ENCODE data around the gene SRBD1. TPM values are rescaled to one million over a fixed set of nuclear protein-coding genes. Genes with fewer than 3 reads are reported as not detected.
"Not testable (repeated sequence)": the region's sequence is repeated elsewhere in the genome, so short reads cannot be mapped to it uniquely, and the experiment has no call there.

SRBD1 gene
- total RNA-seq, 1 experiment from 2014 or later, result 5.8 TPM

DNA sequence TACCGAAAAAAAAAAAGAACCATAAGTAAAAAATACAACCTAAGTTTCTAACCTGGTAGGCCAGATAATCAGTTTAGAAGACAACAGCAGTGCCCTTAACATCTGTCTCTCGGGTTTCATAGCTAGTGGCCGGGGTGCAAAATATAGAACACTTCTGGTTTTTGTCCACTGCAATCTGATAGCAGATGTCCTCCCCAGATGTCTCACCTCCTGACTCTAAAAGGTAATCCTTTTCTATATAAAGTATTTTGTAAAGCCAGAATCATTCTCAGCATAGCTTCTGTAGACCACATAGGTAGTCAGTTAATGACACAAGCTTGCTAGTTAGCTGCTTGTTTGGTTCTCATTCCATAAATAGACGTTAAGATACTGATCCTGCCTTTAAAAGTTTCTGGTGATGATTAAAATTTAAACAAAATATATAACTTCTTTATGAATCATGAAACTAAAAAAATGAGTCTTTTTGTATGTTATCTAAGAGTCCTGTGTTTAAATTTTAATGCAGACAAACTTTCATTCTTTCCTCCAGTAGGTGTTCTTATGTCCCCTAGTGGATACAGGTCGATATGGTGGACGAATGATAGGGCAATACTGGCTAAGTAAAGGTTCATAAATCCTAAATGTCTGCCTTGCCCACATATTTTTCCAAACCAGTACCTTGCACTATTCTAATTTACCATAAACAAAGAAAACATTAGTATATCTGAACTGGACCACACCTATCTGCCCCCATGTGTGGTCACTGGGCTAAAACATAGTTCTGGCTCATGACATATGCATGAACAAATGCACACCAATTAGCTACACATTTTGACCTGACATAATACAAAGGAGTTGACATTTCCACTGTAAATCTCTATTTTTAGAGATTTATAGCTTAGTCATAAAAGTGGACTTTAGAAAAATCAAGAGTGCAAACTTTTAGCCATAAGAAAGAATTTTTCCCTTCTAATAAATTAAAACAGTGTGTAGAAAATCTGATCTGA is 171.0 kb downstream of the SRBD1 start:
- H3K27me3 ChIP-seq, result no peaks in the 10 kb centered on the region
- H3K9me3 ChIP-seq, result no peaks in the 10 kb centered on the region
- H3K36me3 ChIP-seq, result peaks cover 2% of the 10 kb centered on the region; the same call in 1 of the 2 replicates
- no peak for DNase-seq
- no peak overlapping the region for H3K4me3 ChIP-seq

DNA sequence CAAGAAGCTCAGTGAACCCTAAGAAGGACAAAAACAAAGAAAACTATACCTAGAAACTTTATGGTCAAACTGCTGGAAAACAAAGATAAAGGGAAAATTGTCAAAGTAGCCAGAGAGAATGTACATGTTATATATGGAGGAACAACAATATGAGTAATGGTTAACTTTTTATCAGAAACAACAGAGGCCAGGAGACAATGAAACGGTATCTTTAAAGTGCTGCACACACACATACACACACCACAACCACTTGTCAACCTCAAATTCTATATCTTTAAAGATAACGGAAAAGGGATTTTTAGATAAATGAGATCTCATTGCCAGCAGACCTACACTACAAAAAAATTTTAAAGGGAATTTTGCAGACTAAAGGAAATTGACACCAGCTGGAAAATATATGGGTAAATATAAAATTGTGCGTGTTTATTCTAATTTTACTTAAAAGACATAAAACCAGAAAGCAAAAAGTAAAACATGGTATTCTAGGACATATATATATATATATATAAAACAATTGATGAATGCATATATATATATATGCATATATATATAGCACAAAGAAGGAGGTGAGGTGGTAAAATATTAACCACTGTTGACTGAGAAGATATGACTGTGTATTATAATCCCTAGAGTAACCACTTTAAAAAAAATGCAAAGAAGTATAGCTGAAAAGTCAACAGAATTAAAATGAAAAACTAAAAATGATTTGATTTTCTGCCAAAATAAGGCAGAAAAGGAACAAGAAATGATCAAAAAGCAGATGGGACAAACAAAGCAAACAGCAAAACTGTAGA is 172.0 kb downstream of the SRBD1 start:
- no peak for DNase-seq

DNA sequence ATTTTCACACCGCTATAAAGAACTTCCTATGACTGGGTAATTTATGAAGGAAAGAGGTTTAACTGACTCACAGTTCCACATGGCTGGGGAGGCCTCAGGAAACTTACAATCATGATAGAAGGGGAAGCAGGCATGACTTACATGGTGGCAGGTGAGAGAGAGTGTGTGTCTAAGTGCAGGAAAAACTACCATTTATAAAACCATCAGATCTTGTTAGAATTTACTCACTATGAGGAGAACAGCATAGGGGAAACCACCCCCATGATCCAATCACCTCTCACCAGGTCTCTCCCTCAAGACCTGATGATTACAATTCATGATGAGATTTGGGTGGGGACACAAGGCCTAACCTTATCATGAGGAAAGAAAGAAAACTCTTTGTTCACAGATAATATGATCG is 174.6 kb downstream of the SRBD1 start:
- Histone ChIP-seq H3K9me3 (no peaks in the 10 kb centered on the region), H3K36me3 (0 out of 2 replicates have a peak, but pooled peaks cover 2% of the 10 kb centered on the region), H3K4me3 (no peak overlapping the region), H3K27me3 (no peaks in the 10 kb centered on the region)
- no peak for DNase-seq

More for the DNA sequence above, 172.0 kb downstream of the SRBD1 start:
- Histone ChIP-seq H3K27me3 (no peaks in the 10 kb centered on the region), H3K36me3 (peaks cover 2% of the 10 kb centered on the region; the same call in 1 of the 2 replicates), H3K4me3 (no peak overlapping the region), H3K9me3 (no peaks in the 10 kb centered on the region)

DNA sequence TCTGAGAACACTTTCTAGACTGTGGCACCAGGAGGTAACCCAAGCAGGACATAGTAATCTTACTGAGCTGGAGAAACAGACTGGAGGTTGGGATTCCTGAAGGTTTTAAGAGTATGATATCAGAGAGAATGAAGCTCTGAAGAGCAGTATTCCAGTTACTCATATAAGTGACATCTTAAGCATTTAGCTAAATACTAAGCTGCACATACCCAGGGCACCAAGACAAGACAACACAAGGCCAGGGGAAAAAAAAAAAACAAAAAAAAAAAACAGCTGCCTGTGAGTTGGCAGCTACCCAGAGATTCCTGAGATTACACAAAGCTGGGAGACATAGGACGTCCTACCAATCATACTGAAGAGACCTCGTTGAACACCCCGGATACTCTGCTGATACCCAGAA is 175.8 kb downstream of the SRBD1 start:
- H3K9me3 ChIP-seq, result no peaks in the 10 kb centered on the region; the same call in 1 of the 2 replicates
- no peak overlapping the region for H3K4me3 ChIP-seq
- H3K27me3 ChIP-seq, result no peaks in the 10 kb centered on the region
- no peak for DNase-seq
- no peaks in the 10 kb centered on the region for H3K36me3 ChIP-seq

DNA sequence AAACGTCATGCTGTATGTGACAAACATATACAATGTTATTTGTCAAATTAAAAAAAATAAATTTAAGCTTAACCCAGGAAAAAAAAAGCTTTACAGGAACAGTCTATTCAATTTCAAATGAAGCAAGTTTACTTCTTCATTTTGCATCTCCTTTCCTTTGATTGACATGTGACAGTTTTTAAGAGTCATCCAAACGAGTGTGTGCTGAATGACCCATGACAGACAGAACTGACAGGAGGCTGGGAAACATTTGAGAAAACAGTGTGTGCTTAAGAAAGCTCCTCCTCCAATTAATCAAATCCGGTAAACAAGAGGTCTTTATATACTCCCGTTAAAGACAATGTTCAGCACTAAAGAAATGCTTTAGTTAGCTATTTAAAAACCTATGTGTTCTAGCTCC is 177.7 kb downstream of the SRBD1 start:
- Histone ChIP-seq H3K9me3 (no peaks in the 10 kb centered on the region; the same call in 1 of the 2 replicates), H3K4me3 (no peak overlapping the region), H3K27me3 (no peaks in the 10 kb centered on the region), H3K36me3 (no peaks in the 10 kb centered on the region)
- DNase-seq, result no peak

DNA sequence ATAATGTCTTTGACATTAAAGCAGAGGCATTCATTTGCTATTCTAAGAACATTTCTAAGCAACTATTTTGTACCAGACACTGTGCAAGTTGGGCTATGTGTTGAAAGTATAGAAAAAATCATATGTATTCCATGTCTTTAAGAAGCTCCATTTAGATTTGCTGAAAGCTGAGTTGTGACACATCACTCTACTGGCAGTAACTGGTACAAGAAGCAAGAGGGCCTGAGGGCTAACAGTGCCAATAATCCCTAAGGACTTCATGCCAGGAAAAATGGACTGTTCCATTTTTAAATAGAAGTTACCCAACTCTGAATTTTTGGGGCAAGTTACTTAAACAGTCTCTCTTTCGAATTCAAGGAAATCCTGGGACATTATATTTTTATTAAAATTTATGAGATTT is 178.7 kb downstream of the SRBD1 start:
- Histone ChIP-seq H3K36me3 (no peaks in the 10 kb centered on the region), H3K27me3 (no peaks in the 10 kb centered on the region), H3K4me3 (no peak overlapping the region), H3K9me3 (no peaks in the 10 kb centered on the region; the same call in 1 of the 2 replicates)
- peak; percentile 24 for DNase-seq

DNA sequence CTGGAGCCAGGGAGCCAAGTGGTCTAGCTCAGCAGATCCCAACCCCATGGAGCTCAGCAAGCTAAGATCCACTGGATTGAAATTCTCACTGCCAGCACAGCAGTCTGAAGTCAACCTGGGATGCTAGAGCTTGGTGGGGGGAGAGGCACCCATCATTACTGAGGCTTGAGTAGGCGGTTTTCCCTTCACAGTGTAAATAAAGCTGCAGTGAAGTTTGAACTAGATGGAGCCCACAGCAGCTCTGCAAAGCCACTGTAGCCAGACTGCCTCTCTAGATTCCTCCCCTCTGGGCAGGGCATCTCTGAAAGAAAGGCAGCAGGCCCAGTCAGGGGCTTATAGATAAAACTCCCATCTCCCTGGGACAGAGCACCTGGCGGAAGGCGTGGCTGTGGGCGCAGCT is 185.0 kb downstream of the SRBD1 start:
- H3K4me3 ChIP-seq, DNase-seq, H3K9me3 ChIP-seq, H3K36me3 ChIP-seq, H3K27me3 ChIP-seq: not testable (repeated sequence)

DNA sequence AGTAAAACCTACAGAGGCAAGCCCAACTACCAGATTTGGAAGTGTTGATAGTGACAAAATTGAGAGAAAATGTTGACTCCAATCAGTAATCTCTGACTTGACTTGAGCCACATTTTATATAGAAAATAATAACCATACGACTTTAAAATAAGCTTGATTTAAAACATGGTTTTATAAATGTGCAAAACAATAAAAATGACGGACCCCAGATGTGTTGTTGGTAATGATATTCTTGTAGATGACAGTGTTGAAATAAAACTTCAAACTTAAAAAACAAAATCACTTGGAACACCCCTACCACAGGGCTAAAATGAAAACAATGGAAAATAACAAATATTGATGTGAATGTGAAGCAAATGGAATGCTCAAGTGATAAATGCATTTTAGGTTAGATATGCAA is 188.1 kb downstream of the SRBD1 start:
- Histone ChIP-seq H3K4me3 (no peak overlapping the region), H3K27me3 (no peaks in the 10 kb centered on the region), H3K9me3 (no peaks in the 10 kb centered on the region), H3K36me3 (peaks cover 3% of the 10 kb centered on the region)
- no peak for DNase-seq

DNA sequence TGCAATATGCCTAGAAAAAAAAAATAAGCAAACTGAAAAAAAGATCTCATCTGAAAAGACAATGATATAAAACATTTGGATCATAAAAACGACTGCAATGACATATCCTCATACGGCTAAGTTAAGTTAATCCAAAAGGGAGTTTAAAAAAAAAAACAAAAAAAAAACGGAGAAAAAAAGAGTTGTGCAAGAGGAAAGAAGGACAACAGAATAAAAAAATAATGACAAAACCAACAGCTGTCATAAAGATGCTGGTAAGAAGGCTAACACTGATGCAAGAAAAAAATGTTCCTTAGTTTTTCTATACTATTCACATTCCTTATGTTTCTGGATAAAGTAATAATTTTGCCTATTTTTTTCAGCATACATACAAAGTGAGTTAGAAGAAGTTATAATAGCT is 192.5 kb downstream of the SRBD1 start:
- H3K36me3 ChIP-seq, result peaks cover 9% of the 10 kb centered on the region
- no peak overlapping the region for H3K4me3 ChIP-seq
- DNase-seq, result no peak
- no peaks in the 10 kb centered on the region for H3K27me3 ChIP-seq
- H3K9me3 ChIP-seq, result no peaks in the 10 kb centered on the region

DNA sequence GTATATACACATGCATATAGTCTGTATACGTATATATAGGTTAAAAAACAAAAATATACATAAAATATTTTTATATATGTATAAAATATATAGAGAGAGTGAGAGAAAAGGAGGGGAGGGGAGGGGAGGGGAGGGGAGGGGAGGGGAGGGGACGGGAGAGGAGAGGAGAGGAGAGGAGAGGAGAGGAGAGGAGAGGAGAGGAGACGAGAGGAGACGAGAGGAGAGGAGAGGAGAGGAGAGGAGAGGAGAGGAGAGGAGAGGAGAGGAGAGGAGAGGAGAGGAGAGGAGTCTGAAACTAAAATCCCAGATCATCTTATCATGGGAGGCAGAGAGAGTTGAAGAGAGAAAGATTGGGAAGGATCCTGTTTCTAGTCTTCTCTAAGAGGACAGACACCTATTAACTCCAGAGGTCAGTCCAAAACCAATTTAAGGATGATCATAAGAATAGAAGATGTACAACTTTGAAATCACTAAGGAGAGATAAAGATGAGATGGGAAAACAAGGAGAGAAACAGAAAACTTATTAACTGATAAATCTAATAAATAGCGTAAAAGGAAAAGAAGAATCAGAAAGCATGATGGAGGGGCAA is 195.4 kb downstream of the SRBD1 start:
- DNase-seq, result no peak
- Histone ChIP-seq H3K27me3 (no peaks in the 10 kb centered on the region), H3K4me3 (no peak overlapping the region), H3K36me3 (peaks cover 13% of the 10 kb centered on the region), H3K9me3 (no peaks in the 10 kb centered on the region)

DNA sequence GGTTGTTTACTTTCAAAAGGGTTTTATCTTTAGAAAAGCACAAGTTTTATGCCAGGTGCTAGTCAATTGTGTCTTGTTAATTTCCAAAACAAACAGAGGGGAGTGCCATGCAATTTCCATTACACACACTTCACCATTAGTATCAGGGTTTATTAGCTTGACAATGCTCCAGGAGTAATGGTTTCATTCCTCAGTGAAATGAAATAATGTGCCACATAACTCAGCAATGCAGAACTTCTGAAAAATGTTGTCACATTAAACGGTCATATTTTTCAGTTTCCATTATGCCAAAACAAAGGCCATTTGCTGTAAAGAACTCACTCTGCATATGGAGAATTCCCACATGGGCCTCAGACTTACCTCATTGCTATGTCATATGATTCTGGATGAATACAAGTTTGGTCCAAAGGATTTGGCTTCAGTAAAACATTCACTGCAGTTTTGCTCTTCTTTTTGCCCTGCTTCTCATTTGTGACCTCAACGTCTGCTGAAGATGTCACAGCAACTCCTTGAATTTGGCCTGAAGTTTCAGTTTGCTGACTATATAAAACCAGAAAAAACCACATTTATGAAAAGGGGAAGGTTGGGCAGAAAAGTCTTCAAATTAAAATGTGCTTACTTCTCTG is 198.2 kb downstream of the SRBD1 start:
- no peak for DNase-seq
- H3K9me3 ChIP-seq, result no peaks in the 10 kb centered on the region
- no peak overlapping the region for H3K4me3 ChIP-seq
- H3K27me3 ChIP-seq, result no peaks in the 10 kb centered on the region
- peaks cover 9% of the 10 kb centered on the region for H3K36me3 ChIP-seq

DNA sequence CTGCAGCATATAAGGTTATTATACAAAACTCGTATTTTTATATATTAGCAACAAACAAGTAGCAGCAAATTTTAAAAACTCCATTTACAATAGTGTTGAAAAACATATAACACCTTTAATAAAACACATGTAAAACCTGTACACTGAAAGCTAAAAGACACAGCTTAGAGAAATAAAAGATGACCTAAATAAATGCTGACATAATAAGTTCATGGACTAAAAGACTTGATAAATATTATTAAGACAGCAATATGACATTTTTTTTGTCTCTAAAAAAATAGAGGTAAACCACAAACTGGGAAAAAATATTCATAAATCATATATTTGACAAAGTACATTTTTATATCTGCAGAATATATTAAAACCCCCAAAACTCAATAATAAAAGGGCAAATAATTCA is 201.4 kb downstream of the SRBD1 start:
- Histone ChIP-seq H3K9me3 (no peaks in the 10 kb centered on the region), H3K27me3 (no peaks in the 10 kb centered on the region), H3K4me3 (no peak overlapping the region), H3K36me3 (peaks cover 7% of the 10 kb centered on the region; the same call in 1 of the 2 replicates)
- DNase-seq, result no peak

DNA sequence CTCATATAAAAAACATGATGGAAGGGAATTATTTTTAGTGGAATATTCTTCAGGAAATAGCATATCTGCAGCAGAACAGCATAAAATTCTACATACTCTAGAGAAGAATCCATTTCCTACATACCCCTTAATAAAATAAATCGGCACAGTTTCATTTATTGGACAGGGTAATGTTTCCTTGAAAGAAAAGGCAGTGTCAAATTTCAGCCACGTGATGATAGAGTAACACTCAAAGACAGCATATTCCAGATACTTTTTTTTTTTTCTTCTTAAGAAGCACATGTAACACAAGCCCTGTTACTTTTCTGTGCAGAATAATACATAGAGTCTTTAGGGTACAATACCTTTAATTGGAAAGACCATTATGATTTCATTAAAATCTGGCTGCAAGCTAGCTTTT is 204.4 kb downstream of the SRBD1 start:
- DNase-seq, result no peak
- no peaks in the 10 kb centered on the region for H3K9me3 ChIP-seq
- no peaks in the 10 kb centered on the region for H3K27me3 ChIP-seq
- H3K36me3 ChIP-seq, result no peaks in the 10 kb centered on the region; the same call in 1 of the 2 replicates
- H3K4me3 ChIP-seq, result no peak overlapping the region

DNA sequence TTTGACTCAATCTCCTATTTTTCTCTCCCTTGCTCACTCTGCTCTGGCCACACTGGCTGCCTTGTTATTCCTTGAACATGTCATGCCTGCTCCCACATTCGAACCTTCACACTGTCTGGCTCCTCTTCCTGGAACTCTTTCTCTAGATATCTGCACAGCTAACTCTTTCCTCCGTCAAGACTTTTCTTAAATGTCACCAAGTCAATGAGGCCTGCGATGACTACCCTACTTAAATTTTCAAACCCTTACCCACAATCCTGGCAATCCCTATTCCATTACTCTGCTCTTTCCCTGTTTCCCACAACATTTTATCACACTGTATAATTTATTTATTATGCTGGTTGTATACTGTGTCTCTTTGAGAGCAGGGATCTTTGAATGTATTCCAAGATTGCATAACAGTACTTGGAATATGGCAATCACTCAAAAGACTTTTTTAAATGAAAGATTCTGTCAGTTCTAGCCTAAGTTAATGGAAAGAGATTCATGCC is 206.2 kb downstream of the SRBD1 start:
- DNase-seq, result no peak
- no peaks in the 10 kb centered on the region for H3K9me3 ChIP-seq
- H3K36me3 ChIP-seq, result no peaks in the 10 kb centered on the region; the same call in 1 of the 2 replicates
- no peaks in the 10 kb centered on the region for H3K27me3 ChIP-seq
- no peak overlapping the region for H3K4me3 ChIP-seq

DNA sequence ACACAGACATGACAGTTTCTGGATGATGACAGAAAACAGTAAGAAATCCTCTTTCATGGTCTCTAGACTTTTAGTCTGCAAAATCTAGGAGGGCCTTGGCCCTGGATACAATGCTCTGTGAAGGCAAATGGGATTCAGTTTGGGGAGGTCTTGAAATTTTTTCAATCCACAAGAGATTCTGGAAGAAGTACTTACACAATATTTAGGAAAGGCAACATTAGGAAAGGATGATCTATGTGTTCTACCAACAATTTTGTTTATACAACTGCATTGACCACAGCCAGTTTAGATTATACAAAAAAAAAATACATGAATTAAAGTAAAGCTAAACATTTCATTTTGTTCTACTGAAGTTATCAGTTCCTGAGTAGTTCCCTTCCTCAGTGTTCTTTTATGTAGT is 208.0 kb downstream of the SRBD1 start:
- Histone ChIP-seq H3K9me3 (no peaks in the 10 kb centered on the region), H3K4me3 (no peak overlapping the region)
- DNase-seq, result no peak

DNA sequence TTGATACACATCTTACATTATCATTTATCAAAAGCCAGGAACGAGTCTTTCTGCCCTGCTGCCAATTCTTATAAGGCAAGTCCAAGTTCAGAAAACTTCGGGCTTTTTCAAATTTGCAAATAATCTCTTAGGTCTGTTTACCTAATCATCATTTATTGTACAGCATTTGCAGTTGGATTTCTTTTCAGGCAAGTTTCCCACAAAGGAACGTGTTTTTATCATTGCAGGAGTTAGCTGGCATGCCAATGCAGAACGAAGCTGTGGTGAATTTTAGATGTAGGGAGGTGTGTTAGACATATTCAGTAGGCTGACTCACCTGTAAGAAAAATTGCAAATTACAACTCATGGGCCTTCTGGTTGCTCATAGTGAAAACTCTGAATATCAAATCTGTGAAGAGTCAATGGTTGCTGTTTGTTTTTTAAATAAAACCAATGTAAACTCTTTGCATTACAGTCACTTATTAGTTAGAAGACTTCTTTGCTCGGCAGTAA is 209.6 kb downstream of the SRBD1 start:
- no peak overlapping the region for H3K4me3 ChIP-seq
- no peaks in the 10 kb centered on the region; the same call in 1 of the 2 replicates for H3K36me3 ChIP-seq
- no peak for DNase-seq
- H3K27me3 ChIP-seq, result no peaks in the 10 kb centered on the region
- no peaks in the 10 kb centered on the region for H3K9me3 ChIP-seq

More for the DNA sequence above, 208.0 kb downstream of the SRBD1 start:
- no peaks in the 10 kb centered on the region; the same call in 1 of the 2 replicates for H3K36me3 ChIP-seq
- no peaks in the 10 kb centered on the region for H3K27me3 ChIP-seq
